H1 (cell line): Measurements from ENCODE around the gene EPG5. TPM values are rescaled to one million over a fixed set of nuclear protein-coding genes. Genes with fewer than 3 reads are reported as not detected.

Source experiments
- ASH2L ChIP-seq: fragments of 200-600, 300-600 bp; sonication (generic); IDR thresholded peaks from one replicate; pipeline ENCODE4 v1.7.1; 2017; ENCODE audit warnings: low read length
- CTCF ChIP-seq, 3 experiments: IDR thresholded peaks; 1 replicate in 2 of 3; 2 replicates in 1 of 3; pipeline versions ENCODE4 v1.5.1 to v1.6.1; 2011; ENCODE audit warnings: low read length in 3 of 3, mild to moderate bottlenecking in 3 of 3, inconsistent platforms in 2 of 3, low read depth in 1 of 3, moderate library complexity in 1 of 3; ENCODE audit not compliant: insufficient read depth in 1 of 3; ENCODE audit errors: control extremely low read depth in 1 of 3
- SIX5 ChIP-seq: IDR thresholded peaks from 2 replicates; pipeline ENCODE4 v1.6.1; 2011; ENCODE audit warnings: mild to moderate bottlenecking, low read depth, low read length
- SP2 ChIP-seq: IDR thresholded peaks from 2 replicates; pipeline ENCODE4 v1.6.1; 2012; ENCODE audit warnings: mild to moderate bottlenecking, low read length, inconsistent platforms
- TEAD4 ChIP-seq: IDR thresholded peaks from 2 replicates; pipeline ENCODE4 v1.6.1; 2012; ENCODE audit warnings: low read depth, low read length, inconsistent platforms, mixed read lengths
- YY1 ChIP-seq: IDR thresholded peaks from 2 replicates; pipeline ENCODE4 v1.6.1; 2011; ENCODE audit warnings: low read depth, mild to moderate bottlenecking, low read length
- ZNF274 ChIP-seq: IDR thresholded peaks from 2 replicates; pipeline ENCODE4 v1.7.0; 2012; ENCODE audit warnings: low read length, borderline replicate concordance; ENCODE audit errors: extremely low read depth
- polyA plus RNA-seq, 7 experiments: library from polyadenylated mRNA; depleted of rRNA in 3 of 7; stranded (reverse) in 5 of 7; unstranded in 2 of 7; fragments of >200 nt in 5 of 7; fragments of 200-250 nt in 2 of 7; gene quantifications; 1 replicate in 5 of 7; 2 replicates in 1 of 7; 4 replicates in 1 of 7; pipeline versions ENCODE4 v1.2.1 to v1.2.3, GENCODE V29; 2011 to 2013; ENCODE audit warnings: missing spikeins in 2 of 7, mixed read lengths in 2 of 7
- total RNA-seq: library from RNA; stranded (reverse); fragmentation: NEBNext Ultra II Directional; extraction: Animal tissue kit (Norgen Biotek cat#: 25700); gene quantifications from 2 replicates; pipeline ENCODE4 v1.2.1, GENCODE V29; 2021

EPG5 gene
- total and polyA plus RNA-seq, 2 of the 8 experiments (the other 6 are each of a cell fraction or from before 2014, with no cell fraction given), result 14.1 to 18.3 TPM

DNA sequence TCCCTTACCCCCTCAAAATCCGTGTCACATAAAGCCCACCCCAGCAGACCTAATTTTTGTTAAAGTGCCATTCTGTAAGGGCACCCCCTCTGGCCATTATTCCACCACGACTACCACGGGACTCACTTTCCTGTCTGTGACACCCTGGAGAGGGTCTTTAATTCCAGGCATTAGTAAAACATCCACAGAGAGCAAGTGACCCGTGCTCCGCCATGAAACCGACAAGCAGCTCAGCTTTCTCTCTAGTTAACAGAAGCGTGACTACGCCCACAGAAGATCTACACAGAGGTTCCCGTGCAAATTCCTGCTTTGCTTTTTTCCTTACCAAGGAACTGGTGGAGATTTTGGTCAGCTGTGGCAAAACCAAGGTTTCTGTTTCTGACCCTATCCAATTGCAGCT lies 137.3 kb downstream of the EPG5 start (continued):
- TF ChIP-seq SIX5, result no peak
- no peak for TF ChIP-seq ASH2L
- TF ChIP-seq ZNF274, result no peak
- TF ChIP-seq TEAD4, result no peak
- TF ChIP-seq YY1, result no peak
- no peak for TF ChIP-seq CTCF (IDR thresholded peaks at IDR 0.05; ENCODE audit: control extremely low read depth in 1 of 3, insufficient read depth in 1 of 3, low read depth in 1 of 3, low read length in 3 of 3)
- no peak for TF ChIP-seq SP2
- TF ChIP-seq, all 59 proteins: peak for 0
